ENCODE results near the gene FAM120B. TPM values are rescaled to one million over a fixed set of nuclear protein-coding genes. Genes with fewer than 3 reads are reported as not detected.
A peak's percentile ranks its signal among the peaks of the same experiment; 100 is the strongest.

The FAM120B gene
- total RNA-seq, 2 experiments from 2014 or later, result 34.9 to 35.8 TPM

- ATAC-seq (ENCODE audit: low read depth), result no peak
- Mint-ChIP-seq H3K27me3 (peaks cover 10% of the 10 kb centered on the region), H3K4me1 (peaks cover 38% of the 10 kb centered on the region), H3K36me3 (peaks cover 2% of the 10 kb centered on the region), H3K27ac (no peak overlapping the region), H3K9me3 (no peaks in the 10 kb centered on the region), H3K4me3 (no peak overlapping the region)
- DNase-seq, result no peak
- POLR2A ChIA-PET, result no interaction called here
These were observed 30.0 kb upstream of the FAM120B start for GRCh38 chr6:170276369-170277057.

DNA sequence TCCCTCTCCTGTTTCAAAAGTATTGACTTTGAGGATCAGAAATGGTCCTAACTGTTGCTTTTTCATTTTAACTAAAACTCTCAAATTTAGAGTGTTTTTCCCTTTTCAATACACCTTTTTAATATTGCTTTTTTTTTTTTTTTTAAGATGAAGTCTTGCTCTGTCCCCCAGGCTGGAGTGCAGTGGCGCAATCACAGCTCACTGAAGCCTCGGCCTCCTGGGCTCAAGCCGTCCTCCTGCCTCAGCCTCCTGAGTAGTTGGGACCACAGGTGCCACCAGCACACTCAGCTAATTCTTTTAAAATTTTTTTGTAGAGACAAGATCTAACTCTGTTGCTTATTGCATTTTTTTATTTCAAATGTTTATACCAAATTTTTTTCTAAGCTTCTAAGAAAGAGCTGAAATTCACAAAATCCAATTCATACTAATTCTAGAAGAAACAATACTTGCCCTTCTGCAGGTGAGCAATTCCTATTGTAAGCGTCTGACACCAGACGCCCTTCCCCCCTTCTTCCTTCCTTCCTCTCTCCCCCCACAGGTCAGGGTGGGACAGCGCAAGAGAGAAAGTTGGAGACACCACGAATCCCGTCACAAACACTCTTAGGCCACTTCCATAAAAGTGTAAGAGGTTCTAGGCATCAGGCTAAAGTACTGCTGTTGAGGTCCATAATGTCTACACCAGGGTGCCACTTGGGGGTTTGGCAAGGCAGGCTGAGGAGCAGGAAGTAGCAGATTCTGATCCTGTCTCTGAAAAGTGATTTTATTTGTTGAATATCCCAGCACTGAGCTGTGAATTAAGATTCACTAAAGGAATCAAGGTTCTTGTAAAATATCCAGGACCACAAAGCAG lies 28.4 kb upstream of the FAM120B start:
- peaks cover 10% of the 10 kb centered on the region for H3K27me3 Mint-ChIP-seq
- H3K36me3 Mint-ChIP-seq, result peaks cover 3% of the 10 kb centered on the region
- H3K27ac Mint-ChIP-seq, result peak overlapping the region; percentile 84
- H3K9me3 Mint-ChIP-seq, result no peaks in the 10 kb centered on the region
- peaks cover 30% of the 10 kb centered on the region for H3K4me1 Mint-ChIP-seq
- H3K4me3 Mint-ChIP-seq, result peak overlapping the region; percentile 73
- POLR2A ChIA-PET, result interaction anchor here (0.9 to 1.0 kb wide), 2 partner anchors 9 to 13 kb away, joined by 3 to 4 read pairs; partner anchors contain the start of gene DLL1
- ATAC-seq (ENCODE audit: low read depth) (peak; percentile 39), DNase-seq (peak; percentile 24)

GRCh38 chr6:170278743-170279094 lies 27.8 kb upstream of the FAM120B start:
- ATAC-seq (ENCODE audit: low read depth) (peak; percentile 53), DNase-seq (no peak)
- H3K27me3 Mint-ChIP-seq, result peaks cover 8% of the 10 kb centered on the region
- H3K4me1 Mint-ChIP-seq, result peaks cover 27% of the 10 kb centered on the region
- peak overlapping the region; percentile 84 for H3K27ac Mint-ChIP-seq
- H3K4me3 Mint-ChIP-seq, result peak overlapping the region; percentile 73
- H3K36me3 Mint-ChIP-seq, result peaks cover 3% of the 10 kb centered on the region
- POLR2A ChIA-PET, result interaction anchor here (1.0 kb wide), 1 partner anchor 8 kb away, joined by 3 read pairs; no protein-coding TSS in a partner anchor
- no peaks in the 10 kb centered on the region for H3K9me3 Mint-ChIP-seq

DNA sequence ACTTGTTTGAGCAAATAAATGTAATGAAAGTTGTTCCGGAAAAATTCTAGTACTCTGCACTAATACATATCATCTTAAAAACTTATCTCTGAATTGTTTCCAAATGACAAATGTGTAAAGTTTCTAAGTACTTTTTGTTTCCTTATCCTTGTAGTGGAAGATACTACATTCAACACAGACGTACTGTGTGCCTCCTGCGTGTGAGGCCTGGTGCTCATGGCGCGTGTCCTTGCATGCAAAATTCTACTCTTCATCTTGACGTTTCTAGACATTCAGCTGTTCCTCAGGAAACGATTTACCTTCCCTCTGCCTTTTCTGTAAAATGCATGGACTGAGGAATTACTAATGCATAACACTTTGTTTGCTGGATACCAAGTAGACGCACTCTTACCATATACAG lies 27.1 kb upstream of the FAM120B start:
- POLR2A ChIA-PET, result interaction anchor here (1.3 kb wide), 1 partner anchor 10 kb away, joined by 8 read pairs; no protein-coding TSS in a partner anchor
- Mint-ChIP-seq H3K4me1 (peaks cover 27% of the 10 kb centered on the region), H3K4me3 (peak overlapping the region; percentile 73), H3K27ac (peak overlapping the region; percentile 36), H3K36me3 (peaks cover 3% of the 10 kb centered on the region), H3K9me3 (no peaks in the 10 kb centered on the region), H3K27me3 (peaks cover 7% of the 10 kb centered on the region)
- no peak for ATAC-seq (ENCODE audit: low read depth)
- no peak for DNase-seq

GRCh38 chr6:170279977-170280688 lies 26.4 kb upstream of the FAM120B start:
- Mint-ChIP-seq H3K27ac (peak overlapping the region; percentile 71), H3K4me3 (peak overlapping the region; percentile 71), H3K27me3 (peaks cover 3% of the 10 kb centered on the region), H3K4me1 (peaks cover 27% of the 10 kb centered on the region), H3K9me3 (no peaks in the 10 kb centered on the region), H3K36me3 (peaks cover 4% of the 10 kb centered on the region)
- ATAC-seq (ENCODE audit: low read depth) (peak; percentile 76), DNase-seq (no peak)
- POLR2A ChIA-PET, result interaction anchor here (1.3 kb wide), 1 partner anchor 9 kb away, joined by 8 read pairs; no protein-coding TSS in a partner anchor

DNA sequence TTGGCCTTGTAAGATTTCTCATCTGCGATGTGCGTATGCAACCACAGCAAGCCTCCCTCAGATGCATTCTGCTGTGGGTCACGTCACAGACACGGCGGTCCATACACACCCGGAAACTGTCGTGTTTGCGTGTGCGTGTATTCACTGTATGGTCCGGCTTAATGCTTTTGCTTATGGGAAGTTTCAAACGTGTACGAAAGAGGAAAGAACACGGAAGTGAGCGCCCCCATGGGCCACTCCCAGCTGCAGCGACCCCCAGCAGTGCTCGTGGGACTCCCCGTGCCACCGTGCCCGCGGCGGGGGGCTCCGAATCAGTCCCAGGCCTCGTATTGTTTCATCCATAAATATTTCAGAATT lies 25.9 kb upstream of the FAM120B start:
- H3K9me3 Mint-ChIP-seq, result no peaks in the 10 kb centered on the region
- peaks cover 3% of the 10 kb centered on the region for H3K27me3 Mint-ChIP-seq
- POLR2A ChIA-PET, result interaction anchor here (1.3 kb wide), 1 partner anchor 9 kb away, joined by 8 read pairs; no protein-coding TSS in a partner anchor
- peaks cover 27% of the 10 kb centered on the region for H3K4me1 Mint-ChIP-seq
- H3K27ac Mint-ChIP-seq, result peak overlapping the region; percentile 71
- ATAC-seq (ENCODE audit: low read depth) (peak; percentile 56), DNase-seq (no peak)
- H3K36me3 Mint-ChIP-seq, result peaks cover 5% of the 10 kb centered on the region
- H3K4me3 Mint-ChIP-seq, result peak overlapping the region; percentile 71

DNA sequence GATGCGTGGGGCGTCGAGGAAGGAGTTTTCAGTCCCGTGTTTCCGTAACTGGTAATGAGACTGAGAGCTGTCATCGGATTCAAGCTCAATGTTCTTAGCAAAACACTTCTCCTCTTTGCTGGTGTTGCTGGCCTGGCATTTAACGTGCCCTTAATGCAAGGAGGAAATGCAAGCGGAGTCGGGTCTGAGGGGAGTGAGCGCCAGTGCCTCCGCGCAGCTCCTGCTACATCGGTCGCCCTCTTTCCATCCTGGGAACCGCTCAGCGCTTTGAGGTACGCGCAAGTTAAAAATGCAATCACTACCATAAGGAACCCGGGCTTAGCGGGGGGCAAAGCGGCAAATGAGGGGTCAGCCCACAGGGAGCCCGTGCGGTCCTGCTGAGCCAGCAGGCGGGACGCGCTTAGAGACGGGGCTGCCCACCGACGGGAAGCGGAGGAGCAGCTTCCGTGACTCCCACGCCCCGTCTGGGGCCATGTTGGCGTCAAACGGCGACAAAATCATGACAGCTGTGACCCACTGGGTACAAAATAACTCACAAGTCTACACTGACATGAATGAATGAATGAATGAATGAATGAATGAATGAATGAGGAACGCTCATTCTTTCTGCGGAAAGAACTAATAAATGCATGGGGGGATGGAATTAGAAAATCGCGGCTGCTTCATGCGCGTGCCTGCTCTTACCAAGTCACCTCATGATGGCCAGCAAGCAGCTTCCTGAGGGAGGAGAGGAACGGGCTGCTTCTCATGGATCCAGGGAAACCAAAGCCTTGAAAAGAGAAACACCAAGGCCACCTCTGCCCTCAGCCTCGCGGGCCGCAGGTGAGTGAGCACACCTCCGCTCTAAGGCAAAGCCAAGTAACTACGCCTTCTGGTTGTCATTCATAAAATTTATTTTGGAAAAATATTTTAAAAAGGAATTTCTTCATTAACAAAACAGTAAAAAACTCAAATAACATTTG lies 24.9 kb upstream of the FAM120B start:
- Mint-ChIP-seq H3K27ac (peak overlapping the region; percentile 71), H3K9me3 (no peaks in the 10 kb centered on the region), H3K4me3 (peak overlapping the region; percentile 71), H3K4me1 (peaks cover 30% of the 10 kb centered on the region), H3K27me3 (no peaks in the 10 kb centered on the region), H3K36me3 (peaks cover 8% of the 10 kb centered on the region)
- POLR2A ChIA-PET, result interaction anchor here (1.2 kb wide), 1 partner anchor 10 kb away, joined by 3 read pairs; no protein-coding TSS in a partner anchor
- ATAC-seq (ENCODE audit: low read depth) (no peak), DNase-seq (no peak)

DNA sequence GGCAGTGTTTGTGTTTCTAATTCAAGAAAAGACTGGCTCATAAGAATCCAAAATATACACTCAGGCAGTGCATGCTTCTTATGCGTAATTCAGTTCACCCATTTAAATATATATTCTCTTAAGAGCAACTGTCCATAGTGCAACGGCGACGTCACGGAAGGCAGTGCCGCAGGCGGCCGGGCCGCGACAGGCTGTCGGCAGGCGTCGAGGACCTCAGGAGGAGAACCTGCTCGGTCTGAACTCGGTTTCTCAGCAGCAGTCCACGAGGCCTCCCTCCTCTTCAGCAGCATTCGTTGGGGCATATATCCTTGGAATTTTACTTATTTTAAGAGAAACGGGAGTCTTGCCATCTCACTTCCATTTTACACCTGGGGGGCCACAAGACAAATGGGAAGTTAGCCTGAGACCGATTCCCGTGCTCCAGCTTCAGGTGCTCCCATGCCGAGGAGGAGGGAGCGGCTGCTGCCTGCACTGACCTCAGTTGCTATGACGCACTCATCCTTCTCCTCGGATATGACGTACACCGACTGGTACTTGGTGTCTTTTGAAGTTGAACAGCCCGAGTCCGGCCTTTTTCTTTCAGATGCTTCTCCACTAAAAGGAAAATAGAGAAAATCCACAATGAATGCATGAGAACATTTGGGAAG lies 23.9 kb upstream of the FAM120B start:
- Mint-ChIP-seq H3K36me3 (peaks cover 6% of the 10 kb centered on the region), H3K27ac (no peak overlapping the region), H3K9me3 (no peaks in the 10 kb centered on the region), H3K27me3 (no peaks in the 10 kb centered on the region), H3K4me3 (no peak overlapping the region), H3K4me1 (peaks cover 29% of the 10 kb centered on the region)
- no peak for DNase-seq
- no peak for ATAC-seq (ENCODE audit: low read depth)
- POLR2A ChIA-PET, result interaction anchor here (1.2 kb wide), 1 partner anchor 11 kb away, joined by 3 read pairs; no protein-coding TSS in a partner anchor

DNA sequence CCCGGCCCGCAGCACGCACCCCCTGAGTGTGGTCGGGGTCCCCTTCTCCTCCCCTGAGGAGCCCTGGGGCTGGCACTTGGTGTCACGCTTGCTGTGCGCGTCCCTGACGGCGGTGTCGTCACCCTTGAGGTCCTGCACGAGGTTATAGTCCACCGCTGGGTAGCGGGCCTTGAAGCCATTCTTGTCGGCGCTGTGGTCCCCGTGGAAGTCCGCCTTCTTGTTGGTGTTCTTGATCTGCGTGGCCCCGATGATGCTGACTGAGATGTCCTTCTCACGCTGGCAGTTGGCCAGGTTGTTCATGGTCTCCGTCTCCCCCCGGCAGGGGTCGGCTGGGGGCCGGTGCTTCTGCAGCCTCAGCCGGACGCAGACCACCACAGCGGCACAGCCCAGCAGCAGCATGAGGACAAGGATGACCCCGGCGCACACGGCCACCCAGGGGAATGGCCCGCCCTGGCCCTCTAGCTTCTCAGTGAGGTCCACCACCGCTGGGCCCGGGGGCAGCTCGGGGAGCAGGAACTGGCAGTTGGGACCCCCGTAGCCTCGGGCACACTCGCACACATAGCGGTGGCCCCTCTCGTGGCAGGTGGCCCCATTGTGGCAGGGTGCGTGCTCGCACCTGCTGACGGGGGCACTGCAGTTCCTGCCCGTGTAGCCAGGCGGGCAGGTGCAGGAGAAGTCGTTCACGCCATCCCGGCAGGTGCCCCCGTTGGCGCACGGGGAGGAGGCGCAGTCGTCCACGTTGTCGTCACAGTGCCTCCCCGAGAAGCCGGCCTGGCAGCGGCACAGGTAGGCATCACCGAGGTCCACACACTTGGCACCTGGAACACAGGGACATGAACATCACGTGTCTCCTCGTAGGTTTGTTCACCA lies 23.1 kb upstream of the FAM120B start:
- DNase-seq, result peak; percentile 27
- no peak for ATAC-seq (ENCODE audit: low read depth)
- POLR2A ChIA-PET, result no interaction called here
- Mint-ChIP-seq H3K36me3 (peaks cover 6% of the 10 kb centered on the region), H3K27me3 (no peaks in the 10 kb centered on the region), H3K9me3 (no peaks in the 10 kb centered on the region), H3K4me3 (no peak overlapping the region), H3K27ac (no peak overlapping the region), H3K4me1 (peaks cover 25% of the 10 kb centered on the region)

GRCh38 chr6:170284126-170284773 lies 22.3 kb upstream of the FAM120B start:
- DNase-seq, result no peak
- no peak for ATAC-seq (ENCODE audit: low read depth)
- POLR2A ChIA-PET, result no interaction called here
- Mint-ChIP-seq H3K36me3 (peaks cover 12% of the 10 kb centered on the region), H3K27ac (no peak overlapping the region), H3K4me3 (no peak overlapping the region), H3K9me3 (no peaks in the 10 kb centered on the region), H3K27me3 (no peaks in the 10 kb centered on the region), H3K4me1 (peaks cover 22% of the 10 kb centered on the region)

DNA sequence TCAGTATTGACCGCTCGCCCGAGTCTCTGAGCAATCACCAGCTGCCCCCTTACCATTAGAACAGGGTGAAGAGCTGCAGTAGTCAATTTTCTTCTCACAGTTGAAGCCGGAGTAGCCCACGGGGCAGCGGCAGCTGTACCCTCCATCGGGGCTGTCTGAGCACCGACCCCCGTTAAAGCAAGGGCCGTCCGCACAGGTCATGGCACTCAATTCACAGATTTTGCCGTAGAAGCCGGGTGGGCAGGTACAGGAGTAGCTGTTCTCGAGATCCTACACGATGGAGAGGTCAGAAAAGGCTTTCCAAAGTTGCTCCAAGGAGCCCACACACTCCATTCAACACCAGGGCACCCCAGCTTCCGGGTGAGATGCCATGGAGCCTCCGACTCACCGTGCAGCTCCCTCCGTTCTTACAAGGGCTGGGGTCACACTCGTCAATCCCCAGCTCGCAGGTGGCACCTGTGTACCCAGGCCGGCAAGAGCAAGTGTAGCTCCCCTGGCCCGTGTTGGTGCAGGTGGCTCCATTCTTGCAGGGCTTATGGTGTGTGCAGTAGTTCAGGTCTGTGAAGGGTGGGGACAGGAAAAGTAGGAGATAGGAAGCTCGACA lies 21.6 kb upstream of the FAM120B start:
- Mint-ChIP-seq H3K27ac (no peak overlapping the region), H3K4me3 (no peak overlapping the region), H3K9me3 (no peaks in the 10 kb centered on the region), H3K36me3 (peaks cover 12% of the 10 kb centered on the region), H3K27me3 (peaks cover under 1% of the 10 kb centered on the region), H3K4me1 (peaks cover 15% of the 10 kb centered on the region)
- peak; percentile 20 for DNase-seq
- no peak for ATAC-seq (ENCODE audit: low read depth)
- POLR2A ChIA-PET, result no interaction called here

All from activated naive CD8-positive, alpha-beta T cell treated with anti-CD3 and anti-CD28 coated beads, Interleukin-2, amount 10 ng/mL, durations not matched to agents 7 days and 5 days (primary cell).